ENCODE results near the gene DPY19L2.
"Not testable (repeated sequence)": the region's sequence is repeated elsewhere in the genome, so short reads cannot be mapped to it uniquely, and the experiment has no call there.

DPY19L2 gene

DNA sequence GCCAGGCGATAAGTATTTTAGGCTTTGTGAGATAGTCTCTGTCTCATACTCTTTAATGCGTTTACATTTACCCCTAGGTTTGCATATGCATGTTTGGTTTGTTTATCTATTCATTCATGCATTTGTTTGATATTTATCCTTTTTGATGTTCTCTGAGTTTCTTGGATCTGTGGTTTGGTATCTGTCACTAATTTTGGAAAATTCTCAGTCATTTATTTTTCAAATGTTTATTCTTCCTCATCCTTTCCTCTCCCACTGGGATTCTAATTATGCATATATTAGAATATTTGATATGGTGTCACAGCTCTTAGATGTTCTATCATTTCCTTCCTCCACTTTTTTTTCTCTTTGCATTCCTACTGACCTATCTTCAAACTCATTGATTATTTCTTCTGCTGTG is 11.9 kb downstream of the DPY19L2 start:
- not testable (repeated sequence) for H3K36me3 ChIP-seq (ENCODE audit: control insufficient read depth, insufficient read depth, low read length); H3K27ac ChIP-seq (ENCODE audit: low read depth, low read length); H3K9me3 ChIP-seq (ENCODE audit: control insufficient read depth, insufficient read depth, low read length); H3K27me3 ChIP-seq (ENCODE audit: control insufficient read depth, insufficient read depth, low read length); H3K4me3 ChIP-seq (ENCODE audit: low read depth, low read length); H3K9ac ChIP-seq (ENCODE audit: low read depth, low read length); H3K4me1 ChIP-seq (ENCODE audit: control insufficient read depth, insufficient read depth, low read length)

DNA sequence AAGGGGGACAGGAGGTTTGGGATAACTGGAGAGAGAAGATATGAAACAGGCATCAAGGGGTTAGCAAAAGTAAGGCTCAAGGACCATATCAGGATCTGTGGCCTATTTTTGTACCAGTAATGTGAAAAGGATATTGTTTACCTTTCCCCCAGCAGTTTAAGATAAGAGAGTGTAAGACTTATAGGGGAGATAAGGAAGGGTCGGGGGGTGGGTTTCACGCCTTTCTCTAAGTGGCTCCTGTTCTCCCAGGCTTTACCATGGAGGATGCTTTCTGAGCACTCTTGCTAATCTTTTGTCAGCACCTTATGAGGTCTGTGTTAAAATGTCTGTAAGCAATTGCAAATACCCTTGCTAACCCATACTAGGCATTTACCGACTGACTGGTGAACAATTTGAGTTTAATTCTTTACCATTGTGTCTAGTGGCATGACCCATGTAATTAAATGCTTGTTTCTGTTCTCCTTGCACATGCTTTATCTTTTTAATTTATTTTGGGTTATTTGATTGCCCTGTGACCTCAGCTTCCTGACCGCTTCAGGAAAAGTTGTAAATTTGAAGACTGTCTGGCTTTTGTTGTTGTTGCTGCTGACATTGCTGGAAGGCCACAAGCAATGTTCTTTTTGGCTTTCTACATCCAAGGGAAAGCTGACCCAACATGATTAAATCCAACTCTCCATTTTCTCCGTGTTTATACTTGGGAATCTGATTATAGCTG is 12.6 kb downstream of the DPY19L2 start:
- not testable (repeated sequence) for H3K27ac ChIP-seq (ENCODE audit: low read depth, low read length); H3K4me3 ChIP-seq (ENCODE audit: low read depth, low read length); H3K4me1 ChIP-seq (ENCODE audit: control insufficient read depth, insufficient read depth, low read length); H3K27me3 ChIP-seq (ENCODE audit: control insufficient read depth, insufficient read depth, low read length); H3K36me3 ChIP-seq (ENCODE audit: control insufficient read depth, insufficient read depth, low read length); H3K9ac ChIP-seq (ENCODE audit: low read depth, low read length); H3K9me3 ChIP-seq (ENCODE audit: control insufficient read depth, insufficient read depth, low read length)

DNA sequence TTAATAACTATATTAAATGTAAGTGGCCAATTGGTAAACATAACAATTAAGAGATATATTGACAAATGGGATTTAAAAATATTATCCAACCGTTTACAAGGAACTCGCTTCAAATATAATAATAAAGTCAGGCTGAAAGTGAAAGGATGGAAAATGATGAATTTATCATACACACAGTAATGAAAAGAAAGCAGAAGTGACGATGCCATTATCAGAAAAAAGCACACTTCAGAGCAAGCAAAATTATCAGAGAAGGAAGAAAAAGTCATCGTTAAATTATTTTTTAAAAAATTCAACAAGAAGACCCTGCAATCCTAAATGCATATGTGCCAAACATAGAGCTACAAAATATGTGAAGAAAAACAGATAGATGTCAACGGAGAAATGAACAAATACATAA is 13.8 kb downstream of the DPY19L2 start:
- not testable (repeated sequence) for H3K27ac ChIP-seq (ENCODE audit: low read depth, low read length); H3K36me3 ChIP-seq (ENCODE audit: control insufficient read depth, insufficient read depth, low read length); H3K4me3 ChIP-seq (ENCODE audit: low read depth, low read length); H3K9me3 ChIP-seq (ENCODE audit: control insufficient read depth, insufficient read depth, low read length); H3K27me3 ChIP-seq (ENCODE audit: control insufficient read depth, insufficient read depth, low read length); H3K4me1 ChIP-seq (ENCODE audit: control insufficient read depth, insufficient read depth, low read length); H3K9ac ChIP-seq (ENCODE audit: low read depth, low read length)

- H3K36me3 ChIP-seq (ENCODE audit: control insufficient read depth, insufficient read depth, low read length); H3K27ac ChIP-seq (ENCODE audit: low read depth, low read length); H3K4me3 ChIP-seq (ENCODE audit: low read depth, low read length); H3K27me3 ChIP-seq (ENCODE audit: control insufficient read depth, insufficient read depth, low read length); H3K9ac ChIP-seq (ENCODE audit: low read depth, low read length); H3K4me1 ChIP-seq (ENCODE audit: control insufficient read depth, insufficient read depth, low read length); H3K9me3 ChIP-seq (ENCODE audit: control insufficient read depth, insufficient read depth, low read length): not testable (repeated sequence)
Observed at GRCh38 chr12:63649517-63649916, 18.8 kb downstream of the DPY19L2 start.

DNA sequence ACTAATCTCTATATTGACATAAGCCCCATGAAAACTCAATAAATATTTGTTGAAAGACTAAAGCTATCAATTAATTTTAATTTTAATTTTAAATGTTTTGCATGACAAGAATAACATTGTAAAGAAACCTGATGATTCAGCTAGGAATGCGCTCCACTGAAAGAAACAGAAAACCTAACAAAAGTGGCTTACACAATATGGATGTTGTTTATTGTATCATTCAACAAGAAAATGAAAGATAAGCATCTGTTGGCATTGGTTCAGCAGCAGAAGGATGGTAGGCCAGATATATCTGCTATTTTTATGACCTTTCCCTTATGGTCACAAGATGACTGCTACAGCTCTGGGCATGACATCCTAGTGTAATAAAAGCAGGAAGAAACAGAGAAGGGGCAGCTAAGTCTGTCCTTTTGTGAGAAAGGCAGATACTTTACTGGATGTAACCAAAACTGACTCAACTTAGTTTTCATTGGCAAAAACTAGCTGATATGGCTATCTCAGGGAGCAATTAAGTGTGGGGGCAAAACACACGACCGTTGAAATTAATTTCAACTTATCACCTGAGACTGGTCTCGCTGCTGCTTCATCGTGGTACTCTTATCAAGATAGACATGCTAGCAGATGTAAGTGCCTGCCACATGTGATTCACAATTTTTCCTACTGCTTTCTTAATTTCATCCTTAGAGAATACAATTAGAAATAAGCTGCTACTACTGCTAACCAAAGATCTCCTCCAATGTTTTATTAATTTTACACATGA is 24.7 kb downstream of the DPY19L2 start:
- H3K27me3 ChIP-seq (ENCODE audit: control insufficient read depth, insufficient read depth, low read length); H3K9ac ChIP-seq (ENCODE audit: low read depth, low read length); H3K4me3 ChIP-seq (ENCODE audit: low read depth, low read length); H3K36me3 ChIP-seq (ENCODE audit: control insufficient read depth, insufficient read depth, low read length); H3K9me3 ChIP-seq (ENCODE audit: control insufficient read depth, insufficient read depth, low read length); H3K27ac ChIP-seq (ENCODE audit: low read depth, low read length); H3K4me1 ChIP-seq (ENCODE audit: control insufficient read depth, insufficient read depth, low read length): not testable (repeated sequence)

DNA sequence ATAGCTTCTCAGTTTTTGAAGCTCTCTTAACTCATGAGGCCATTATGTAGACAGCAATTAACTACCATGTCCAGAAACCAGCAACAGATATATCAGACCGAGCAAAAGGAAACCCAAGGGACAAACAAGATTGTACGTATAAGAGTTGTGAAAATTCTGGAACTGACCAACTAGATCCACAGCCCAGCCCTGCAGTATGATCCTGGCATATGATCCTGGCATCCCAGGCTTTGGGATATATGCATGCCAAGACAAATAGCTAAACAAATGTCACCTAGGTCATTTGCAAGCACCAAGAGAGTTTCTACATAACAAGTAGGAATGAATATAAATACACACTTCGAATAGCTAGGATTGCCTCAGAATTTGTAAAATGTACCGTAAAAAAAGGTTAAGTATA is 44.0 kb downstream of the DPY19L2 start:
- not testable (repeated sequence) for H3K27ac ChIP-seq (ENCODE audit: low read depth, low read length); H3K9me3 ChIP-seq (ENCODE audit: control insufficient read depth, insufficient read depth, low read length); H3K36me3 ChIP-seq (ENCODE audit: control insufficient read depth, insufficient read depth, low read length); H3K4me3 ChIP-seq (ENCODE audit: low read depth, low read length); H3K4me1 ChIP-seq (ENCODE audit: control insufficient read depth, insufficient read depth, low read length); H3K9ac ChIP-seq (ENCODE audit: low read depth, low read length); H3K27me3 ChIP-seq (ENCODE audit: control insufficient read depth, insufficient read depth, low read length)

- H3K9me3 ChIP-seq (ENCODE audit: control insufficient read depth, insufficient read depth, low read length); H3K4me1 ChIP-seq (ENCODE audit: control insufficient read depth, insufficient read depth, low read length); H3K36me3 ChIP-seq (ENCODE audit: control insufficient read depth, insufficient read depth, low read length); H3K27me3 ChIP-seq (ENCODE audit: control insufficient read depth, insufficient read depth, low read length); H3K4me3 ChIP-seq (ENCODE audit: low read depth, low read length); H3K9ac ChIP-seq (ENCODE audit: low read depth, low read length); H3K27ac ChIP-seq (ENCODE audit: low read depth, low read length): not testable (repeated sequence)
Observed at GRCh38 chr12:63615544-63615943, 52.7 kb downstream of the DPY19L2 start.

DNA sequence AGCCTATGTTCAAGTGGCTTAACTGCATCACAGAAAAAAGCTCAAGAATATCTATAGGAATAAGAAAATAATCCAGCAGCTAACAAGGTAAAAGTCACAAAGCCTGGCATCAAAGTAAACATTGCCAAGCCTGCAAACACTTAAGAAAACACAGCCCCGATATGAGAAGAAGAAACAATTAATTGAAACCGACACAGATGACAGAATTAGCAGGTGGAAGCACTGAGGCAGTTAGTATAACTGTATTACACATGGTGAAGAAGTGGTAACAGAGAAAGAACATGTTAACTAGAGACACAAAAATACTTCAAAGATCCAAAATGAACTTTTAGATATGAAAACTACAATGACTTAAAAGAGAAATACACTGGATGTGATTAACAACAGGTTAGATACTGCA is 57.0 kb downstream of the DPY19L2 start:
- not testable (repeated sequence) for H3K9ac ChIP-seq (ENCODE audit: low read depth, low read length); H3K27ac ChIP-seq (ENCODE audit: low read depth, low read length); H3K9me3 ChIP-seq (ENCODE audit: control insufficient read depth, insufficient read depth, low read length); H3K36me3 ChIP-seq (ENCODE audit: control insufficient read depth, insufficient read depth, low read length); H3K27me3 ChIP-seq (ENCODE audit: control insufficient read depth, insufficient read depth, low read length); H3K4me3 ChIP-seq (ENCODE audit: low read depth, low read length); H3K4me1 ChIP-seq (ENCODE audit: control insufficient read depth, insufficient read depth, low read length)

GRCh38 chr12:63609281-63609680 is 59.0 kb downstream of the DPY19L2 start:
- not testable (repeated sequence) for H3K4me3 ChIP-seq (ENCODE audit: low read depth, low read length); H3K27me3 ChIP-seq (ENCODE audit: control insufficient read depth, insufficient read depth, low read length); H3K9ac ChIP-seq (ENCODE audit: low read depth, low read length); H3K27ac ChIP-seq (ENCODE audit: low read depth, low read length); H3K36me3 ChIP-seq (ENCODE audit: control insufficient read depth, insufficient read depth, low read length); H3K9me3 ChIP-seq (ENCODE audit: control insufficient read depth, insufficient read depth, low read length); H3K4me1 ChIP-seq (ENCODE audit: control insufficient read depth, insufficient read depth, low read length)

GRCh38 chr12:63604985-63605384 is 63.3 kb downstream of the DPY19L2 start:
- not testable (repeated sequence) for H3K9ac ChIP-seq (ENCODE audit: low read depth, low read length); H3K36me3 ChIP-seq (ENCODE audit: control insufficient read depth, insufficient read depth, low read length); H3K4me1 ChIP-seq (ENCODE audit: control insufficient read depth, insufficient read depth, low read length); H3K4me3 ChIP-seq (ENCODE audit: low read depth, low read length); H3K9me3 ChIP-seq (ENCODE audit: control insufficient read depth, insufficient read depth, low read length); H3K27ac ChIP-seq (ENCODE audit: low read depth, low read length); H3K27me3 ChIP-seq (ENCODE audit: control insufficient read depth, insufficient read depth, low read length)

- H3K9ac ChIP-seq (ENCODE audit: low read depth, low read length); H3K27ac ChIP-seq (ENCODE audit: low read depth, low read length); H3K36me3 ChIP-seq (ENCODE audit: control insufficient read depth, insufficient read depth, low read length); H3K27me3 ChIP-seq (ENCODE audit: control insufficient read depth, insufficient read depth, low read length); H3K4me3 ChIP-seq (ENCODE audit: low read depth, low read length); H3K9me3 ChIP-seq (ENCODE audit: control insufficient read depth, insufficient read depth, low read length); H3K4me1 ChIP-seq (ENCODE audit: control insufficient read depth, insufficient read depth, low read length): not testable (repeated sequence)
Observed at GRCh38 chr12:63594828-63595227, 73.5 kb downstream of the DPY19L2 start.
